GM12874 (cell line): ENCODE measurements around the gene TAX1BP1.

Experiments
- CTCF ChIP-seq: IDR thresholded peaks from 2 replicates; pipeline ENCODE4 v1.5.1; 2011; ENCODE audit warnings: low read depth, mild to moderate bottlenecking, control low read depth, low read length, moderate library complexity; ENCODE audit not compliant: insufficient read depth

Gene TAX1BP1

GRCh38 chr7:27873981-27874957 is 134.3 kb downstream of the TAX1BP1 start:
- TF ChIP-seq CTCF: no peak

GRCh38 chr7:27875061-27875460 is 135.1 kb downstream of the TAX1BP1 start:
- no peak for TF ChIP-seq CTCF

- TF ChIP-seq CTCF: no peak
Observed at GRCh38 chr7:27875832-27876231, 135.9 kb downstream of the TAX1BP1 start.

GRCh38 chr7:27876756-27877155 is 136.8 kb downstream of the TAX1BP1 start:
- no peak for TF ChIP-seq CTCF
